Stimulated activated CD4-positive, alpha-beta T cell treated with anti-CD3 and anti-CD28 coated beads, Interleukin-1b, Interleukin-23, amount 100 ng/mL, for 1 hour (primary cell): ENCODE data around the gene ADPRH.
"Not testable (repeated sequence)": the region's sequence is repeated elsewhere in the genome, so short reads cannot be mapped to it uniquely, and the experiment has no call there.

Experiments used
- DNase-seq, 2 donors: peaks; one replicate each; pipeline ENCODE4 v3.0.0-alpha.2; 2020; ENCODE audit warnings: low read depth in 2 of 2

ADPRH gene

GRCh38 chr3:119559441-119559963, 19.8 kb upstream of the ADPRH start, which contains the start of gene CD80:
Gene CD80 (minus strand): TSS chr3:119559614. CDS start chr3:119557728, 1,886 bp downstream.
- DNase-seq, result peak; percentile 23 to 29

- no peak for DNase-seq
Measured at GRCh38 chr3:119560160-119560559, 19.1 kb upstream of the ADPRH start.

- no peak for DNase-seq
Measured at GRCh38 chr3:119562307-119562961, 16.9 kb upstream of the ADPRH start.

- not testable (repeated sequence) for DNase-seq
Measured at GRCh38 chr3:119563334-119563733, 16.0 kb upstream of the ADPRH start.

- DNase-seq, result no peak
Measured at GRCh38 chr3:119569156-119569555, 10.1 kb upstream of the ADPRH start.

- no peak for DNase-seq
Measured at GRCh38 chr3:119570229-119570628, 9.1 kb upstream of the ADPRH start.

- DNase-seq, result no peak
Measured at GRCh38 chr3:119571230-119571629, 8.1 kb upstream of the ADPRH start.

- no peak for DNase-seq
Measured at GRCh38 chr3:119571688-119572087, 7.6 kb upstream of the ADPRH start.

- DNase-seq, result no peak
Measured at GRCh38 chr3:119575507-119575906, 3.8 kb upstream of the ADPRH start.

GRCh38 chr3:119580067-119580760, 922 bp downstream of the ADPRH start:
- DNase-seq, result no peak

- no peak for DNase-seq
Measured at GRCh38 chr3:119582178-119582577, 2.9 kb downstream of the ADPRH start.

- no peak for DNase-seq
Measured at GRCh38 chr3:119585208-119585607, 5.9 kb downstream of the ADPRH start.

- no peak for DNase-seq
Measured at GRCh38 chr3:119585856-119586570, 6.7 kb downstream of the ADPRH start.

GRCh38 chr3:119586733-119587172, 7.5 kb downstream of the ADPRH start:
- no peak for DNase-seq

- DNase-seq, result no peak
Measured at GRCh38 chr3:119588112-119588511, 8.8 kb downstream of the ADPRH start.

GRCh38 chr3:119589102-119589773, 9.9 kb downstream of the ADPRH start:
- DNase-seq, result no peak

- DNase-seq, result no peak
Measured at GRCh38 chr3:119590706-119591105, 11.4 kb downstream of the ADPRH start.

- DNase-seq, result no peak
Measured at GRCh38 chr3:119592861-119593260, 13.6 kb downstream of the ADPRH start.

- no peak for DNase-seq
Measured at GRCh38 chr3:119594066-119594465, 14.8 kb downstream of the ADPRH start.

GRCh38 chr3:119594929-119595328, 15.6 kb downstream of the ADPRH start:
- DNase-seq, result not testable (repeated sequence)

GRCh38 chr3:119595639-119596334, 16.5 kb downstream of the ADPRH start:
- no peak for DNase-seq
